GM12878 (cell line): ENCODE data around the gene PARVA. TPM values are rescaled to one million over a fixed set of nuclear protein-coding genes. Genes with fewer than 3 reads are reported as not detected.

Experiments
- ATAC-seq: fragments of 200-7000 bp; cut with Tn5 transposase; 3 replicates; pipeline ENCODE4 v1.9.1; 2020; ENCODE audit warnings: mild to moderate bottlenecking, moderate library complexity
- BruUV-seq: library from RNA; stranded (reverse); fragments of 400-500 nt; replicated peaks from 2 replicates; lab custom pipeline; 2021; lab: Mats Ljungman, UMichigan
- CTCF ChIA-PET: fragments of 300-600 bp; sonication (Branson Sonifier 250); formaldehyde crosslinking; extraction: SDS; loops from one replicate; lab custom pipeline; 2021; ENCODE audit warnings: inconsistent platforms; lab: Yijun Ruan, JAX
- POLR2A ChIA-PET: fragments of 350-600 bp; formaldehyde crosslinking; extraction: SDS; loops from one replicate; lab custom pipeline; 2021; ENCODE audit warnings: inconsistent platforms; lab: Charles Lee
- RAD21 ChIA-PET: fragments of 300-600 bp; sonication (Branson Sonifier 250); formaldehyde crosslinking; loops from one replicate; lab custom pipeline; 2023; ENCODE audit warnings: antibody characterized with exemption; ENCODE audit not compliant: unreplicated experiment; lab: Charles Lee
- SMC1A ChIA-PET: fragments of 300-600 bp; sonication (Branson Sonifier 250); formaldehyde crosslinking; loops from one replicate; lab custom pipeline; 2023; ENCODE audit not compliant: unreplicated experiment, uncharacterized antibody; lab: Charles Lee
- DNase-seq: peaks from one replicate; pipeline ENCODE4 v3.0.0-alpha.2; 2011; ENCODE audit warnings: low read depth, low spot score
- FAIRE-seq: peaks from 3 replicates; lab custom pipeline; 2011; peaks lifted over from hg19 to GRCh38; lab: Jason Lieb, UNC
- H2AFZ ChIP-seq: 2 replicates; pipeline ENCODE4 v1.6.0; 2011; ENCODE audit warnings: low read depth, low read length, control low read depth; ENCODE audit not compliant: control insufficient read depth
- H3K27ac ChIP-seq: 2 replicates; pipeline ENCODE4 v1.5.1; 2011; ENCODE audit warnings: control low read depth; ENCODE audit not compliant: control insufficient read depth, insufficient read depth
- H3K27me3 ChIP-seq, 2 experiments: replicated peaks in 1 of 2; 2 replicates each; pipeline versions ENCODE4 v1.6.0 to v1.6.1; 2011; ENCODE audit warnings: low read length in 1 of 2; ENCODE audit not compliant: control insufficient read depth in 2 of 2, insufficient read depth in 2 of 2
- H3K36me3 ChIP-seq, 2 experiments: 2 replicates each; pipeline ENCODE4 v1.5.1; 2011; ENCODE audit warnings: low read length in 1 of 2; ENCODE audit not compliant: control insufficient read depth in 2 of 2, insufficient read depth in 2 of 2
- H3K4me1 ChIP-seq: 2 replicates; pipeline ENCODE4 v1.6.1; 2011; ENCODE audit warnings: mild to moderate bottlenecking, low read length, moderate library complexity, mixed read lengths; ENCODE audit not compliant: control insufficient read depth, insufficient read depth
- H3K4me2 ChIP-seq: 2 replicates; pipeline ENCODE4 v1.6.0; 2011; ENCODE audit warnings: control low read depth; ENCODE audit not compliant: control insufficient read depth, insufficient read depth
- H3K4me3 ChIP-seq: fragments of 200-600 bp; sonication (generic); 2 replicates; pipeline ENCODE4 v1.5.1; 2016
- H3K79me2 ChIP-seq: 2 replicates; pipeline ENCODE4 v1.6.0; 2011; ENCODE audit warnings: low read length; ENCODE audit not compliant: control insufficient read depth, insufficient read depth
- H3K9ac ChIP-seq: 2 replicates; pipeline ENCODE4 v1.8.0; 2011; ENCODE audit warnings: low read length, control low read depth, mixed read lengths; ENCODE audit not compliant: control insufficient read depth, insufficient read depth
- H3K9me3 ChIP-seq: replicated peaks from 3 replicates; pipeline ENCODE4 v1.5.1; 2011; ENCODE audit warnings: mild to moderate bottlenecking, low read length; ENCODE audit not compliant: control insufficient read depth, insufficient read depth
- H4K20me1 ChIP-seq: 2 replicates; pipeline ENCODE4 v1.6.0; 2011; ENCODE audit not compliant: control insufficient read depth, insufficient read depth
- BHLHE40 ChIP-seq, 2 experiments: fragments of 450-650 bp in 1 of 2; IDR thresholded peaks; 2 replicates each; pipeline ENCODE4 v1.6.1; 2011 to 2017; ENCODE audit warnings: low read depth in 2 of 2, borderline replicate concordance in 1 of 2, improper control_type of control experiment in 1 of 2, low read length in 1 of 2, mild to moderate bottlenecking in 1 of 2
- CEBPB ChIP-seq, 2 experiments: fragments of 150-350 bp in 1 of 2; IDR thresholded peaks; 2 replicates each; pipeline ENCODE4 v1.6.1; 2012 to 2014; ENCODE audit warnings: low read depth in 2 of 2, low read length in 2 of 2, borderline replicate concordance in 1 of 2, inconsistent platforms in 1 of 2
- IRF5 ChIP-seq: fragments of 450-650 bp; IDR thresholded peaks from 2 replicates; pipeline ENCODE4 v1.6.1; 2017; ENCODE audit warnings: borderline replicate concordance
- JUNB ChIP-seq: IDR thresholded peaks from 2 replicates; pipeline ENCODE4 v1.6.1; 2016; ENCODE audit warnings: antibody characterized with exemption, mild to moderate bottlenecking
- PAX8 ChIP-seq: fragments of 450-650 bp; IDR thresholded peaks from 2 replicates; pipeline ENCODE4 v1.6.1; 2017; ENCODE audit warnings: mild to moderate bottlenecking, moderate library complexity
- RELA ChIP-seq: fragments of 450-650 bp; IDR thresholded peaks from 2 replicates; pipeline ENCODE4 v1.8.0; 2014; ENCODE audit warnings: borderline replicate concordance; ENCODE audit not compliant: partially characterized antibody
- SKIL ChIP-seq: fragments of 450-650 bp; IDR thresholded peaks from 2 replicates; pipeline ENCODE4 v1.6.1; 2017; ENCODE audit warnings: mild to moderate bottlenecking, low read depth, inconsistent platforms; ENCODE audit not compliant: poor library complexity, severe bottlenecking
- STAT1 ChIP-seq: fragments of 450-650 bp; conservative IDR thresholded peaks from 2 replicates; pipeline ENCODE4 v1.6.1; 2014; ENCODE audit warnings: antibody characterized with exemption, mild to moderate bottlenecking
- TBL1XR1 ChIP-seq: IDR thresholded peaks from 2 replicates; pipeline ENCODE4 v1.6.1; 2012; ENCODE audit warnings: low read depth, low read length, improper control_type of control experiment
- TCF12 ChIP-seq: IDR thresholded peaks from 2 replicates; pipeline ENCODE4 v1.6.1; 2011; ENCODE audit warnings: low read depth, mild to moderate bottlenecking, low read length
- WGBS: methylation state at CpG from one replicate; pipeline ENCODE4 v1.1.6; 2016; ENCODE audit warnings: low lambda C conversion rate; ENCODE audit not compliant: insufficient replicate concordance, insufficient coverage; ENCODE audit errors: missing lambda C conversion rate; 5-methylcytosine and 5-hydroxymethylcytosine counted together
- in situ Hi-C: fragments of 300-500 bp; cut with MboI; formaldehyde crosslinking; loops from 9 replicates; pipeline ENCODE4 v1.14.3; 2018; ENCODE audit warnings: mixed read lengths
- intact Hi-C: fragments of 100-400 bp; cut with micrococcal nuclease; formaldehyde crosslinking; loops from one replicate; pipeline ENCODE4 v1.14.2; 2022; ENCODE audit not compliant: unreplicated experiment
- polyA plus RNA-seq, 11 experiments: library from polyadenylated mRNA; depleted of rRNA in 4 of 11; unstranded in 6 of 11; stranded (reverse) in 5 of 11; fragments of >200 nt; fragmentation: Nextera tagmentation in 4 of 11; fragmentation: Illumina TruSeq in 1 of 11; extraction: Ambion mirVana in 4 of 11; extraction: Trizol in 1 of 11; gene quantifications; 1 replicate in 1 of 11; 2 replicates in 10 of 11; pipeline versions ENCODE4 v1.2.1 to v1.2.3, GENCODE V29; 2011 to 2016; ENCODE audit warnings: inconsistent platforms in 2 of 11, missing spikeins in 2 of 11, low read depth in 1 of 11
- total RNA-seq, 4 experiments: library from RNA; depleted of rRNA in 3 of 4; stranded (reverse); fragments of >200 nt in 3 of 4; fragmentation: Illumina TruSeq in 1 of 4; extraction: Trizol in 1 of 4; gene quantifications; 2 replicates each; pipeline versions ENCODE4 v1.2.1 to v1.2.3, GENCODE V29; 2013 to 2021

PARVA gene
- total and polyA plus RNA-seq, 10 of the 15 experiments (the other 5 are each of a cell fraction or from before 2014, with no cell fraction given) = 0.01 to 0.44 (median 0.03) TPM; not detected in 7

- ChIA-PET CTCF (interaction anchor here (0.7 to 2.0 kb wide), 3 partner anchors 25 to 1502 kb away, joined by 3 to 7 read pairs (median 3); no protein-coding TSS in a partner anchor), POLR2A (no interaction called here), SMC1A (no interaction called here), RAD21 (no interaction called here)
- BruUV-seq = no TSS peak
- Histone ChIP-seq H3K9me3 (no peaks in the 10 kb centered on the region), H3K36me3 (no peaks in the 10 kb centered on the region), H3K27ac (no peak overlapping the region), H3K4me3 (no peak overlapping the region), H3K27me3 (no peaks in the 10 kb centered on the region; a peak in 1 of 4 replicates), H3K4me2 (no peak overlapping the region), H3K79me2 (no peaks in the 10 kb centered on the region), H2AFZ (no peak overlapping the region), H3K9ac (no peak overlapping the region), H4K20me1 (no peaks in the 10 kb centered on the region), H3K4me1 (no peaks in the 10 kb centered on the region)
- intact Hi-C loops = no loop called here
- no peak for DNase-seq
- WGBS = 5% methylated on average over 1 of the region's 1 CpG
- no peak for ATAC-seq
- TF ChIP-seq CEBPB (IDR thresholded peaks at IDR 0.05; ENCODE audit: borderline replicate concordance in 1 of 2, low read depth in 2 of 2, low read length in 2 of 2) (no peak), BHLHE40 (IDR thresholded peaks at IDR 0.05; ENCODE audit: borderline replicate concordance in 1 of 2, low read depth in 2 of 2, low read length in 1 of 2) (no peak), TBL1XR1 (no peak), RELA (no peak), JUNB (no peak), PAX8 (no peak), TCF12 (no peak), IRF5 (no peak), SKIL (no peak), STAT1 (no peak)
- no peak for FAIRE-seq
- in situ Hi-C loops = no loop called here
Measured at GRCh38 chr11:12573707-12574485, 196.5 kb downstream of the PARVA start.
